Smooth muscle cell (in vitro differentiated cells): ENCODE measurements around the gene PEMT. TPM values are rescaled to one million over a fixed set of nuclear protein-coding genes. Genes with fewer than 3 reads are reported as not detected.

Source experiments
- DNase-seq: peaks from one replicate; lab custom pipeline; 2025; ENCODE audit not compliant: unreplicated experiment; lab: John Stamatoyannopoulos, UW
- H2AFZ ChIP-seq: fragments of 200-600 bp; sonication (generic); 2 replicates; pipeline ENCODE4 v1.6.0; 2016; ENCODE audit warnings: antibody characterized with exemption, low read depth, mild to moderate bottlenecking
- H3F3A ChIP-seq: fragments of 200-600 bp; sonication (generic); 2 replicates; pipeline ENCODE4 v1.6.0; 2017; ENCODE audit warnings: antibody characterized with exemption, low read depth
- H3K27ac ChIP-seq: fragments of 200-600 bp; sonication (generic); 2 replicates; pipeline ENCODE4 v1.5.1; 2016; ENCODE audit warnings: low read depth, mild to moderate bottlenecking
- H3K27me3 ChIP-seq: fragments of 200-600 bp; sonication (generic); 2 replicates; pipeline ENCODE4 v1.6.1; 2016; ENCODE audit warnings: low read depth, mild to moderate bottlenecking
- H3K36me3 ChIP-seq: fragments of 200-600 bp; sonication (generic); 2 replicates; pipeline ENCODE4 v1.5.1; 2016; ENCODE audit warnings: low read depth
- H3K4me1 ChIP-seq: fragments of 200-600 bp; sonication (generic); 2 replicates; pipeline ENCODE4 v1.5.1; 2016; ENCODE audit warnings: low read depth
- H3K4me2 ChIP-seq: fragments of 200-600 bp; sonication (generic); 2 replicates; pipeline ENCODE4 v1.6.0; 2016; ENCODE audit warnings: mild to moderate bottlenecking
- H3K4me3 ChIP-seq: fragments of 200-600 bp; sonication (generic); 2 replicates; pipeline ENCODE4 v1.5.1; 2016; ENCODE audit warnings: mild to moderate bottlenecking
- H3K79me2 ChIP-seq: fragments of 200-600 bp; sonication (generic); 2 replicates; pipeline ENCODE4 v1.6.0; 2016; ENCODE audit warnings: low read depth, mild to moderate bottlenecking
- H3K9ac ChIP-seq: fragments of 200-600 bp; sonication (generic); 2 replicates; pipeline ENCODE4 v1.6.0; 2016; ENCODE audit warnings: low read depth
- H3K9me3 ChIP-seq: fragments of 200-600 bp; sonication (generic); replicated peaks from 2 replicates; pipeline ENCODE4 v1.5.1; 2016; ENCODE audit warnings: low read depth
- H4K20me1 ChIP-seq: fragments of 200-600 bp; sonication (generic); 2 replicates; pipeline ENCODE4 v1.6.0; 2016; ENCODE audit warnings: low read depth
- WGBS: methylation state at CpG from one replicate; pipeline ENCODE4 v1.1.7; 2016; ENCODE audit warnings: low lambda C conversion rate; 5-methylcytosine and 5-hydroxymethylcytosine counted together
- polyA plus RNA-seq: library from polyadenylated mRNA; unstranded; fragments of >200 nt; fragmentation: Nextera tagmentation; extraction: Ambion mirVana; gene quantifications from 2 replicates; pipeline ENCODE4 v1.2.1, GENCODE V29; 2016
- total RNA-seq: library from RNA; depleted of rRNA; stranded (reverse); fragments of >200 nt; gene quantifications from 2 replicates; pipeline ENCODE4 v1.2.3, GENCODE V29; 2014
- TF ChIP-seq, protein P1 (sequence below): fragments of 200-600 bp; sonication (generic); IDR thresholded peaks from 2 replicates; pipeline ENCODE4 v1.5.1; 2017; ENCODE audit warnings: borderline replicate concordance, mild to moderate bottlenecking, antibody characterized with exemption; ENCODE audit not compliant: insufficient read depth, poor library complexity, severe bottlenecking

The PEMT gene
- total and polyA plus RNA-seq, 2 experiments from 2014 or later = 43.8 to 69.9 TPM

GRCh38 chr17:17463821-17464220 is 127.7 kb downstream of the PEMT start:
- DNase-seq = no peak
- no peaks in the 10 kb centered on the region for H3K27me3 ChIP-seq
- no peak overlapping the region for H2AFZ ChIP-seq
- no peaks in the 10 kb centered on the region for H4K20me1 ChIP-seq
- peaks cover 14% of the 10 kb centered on the region for H3K4me1 ChIP-seq
- WGBS = 88% methylated on average over 6 of the region's 6 CpGs
- no peaks in the 10 kb centered on the region for H3K79me2 ChIP-seq
- H3F3A ChIP-seq = no peaks in the 10 kb centered on the region
- TF ChIP-seq, protein P1, sequence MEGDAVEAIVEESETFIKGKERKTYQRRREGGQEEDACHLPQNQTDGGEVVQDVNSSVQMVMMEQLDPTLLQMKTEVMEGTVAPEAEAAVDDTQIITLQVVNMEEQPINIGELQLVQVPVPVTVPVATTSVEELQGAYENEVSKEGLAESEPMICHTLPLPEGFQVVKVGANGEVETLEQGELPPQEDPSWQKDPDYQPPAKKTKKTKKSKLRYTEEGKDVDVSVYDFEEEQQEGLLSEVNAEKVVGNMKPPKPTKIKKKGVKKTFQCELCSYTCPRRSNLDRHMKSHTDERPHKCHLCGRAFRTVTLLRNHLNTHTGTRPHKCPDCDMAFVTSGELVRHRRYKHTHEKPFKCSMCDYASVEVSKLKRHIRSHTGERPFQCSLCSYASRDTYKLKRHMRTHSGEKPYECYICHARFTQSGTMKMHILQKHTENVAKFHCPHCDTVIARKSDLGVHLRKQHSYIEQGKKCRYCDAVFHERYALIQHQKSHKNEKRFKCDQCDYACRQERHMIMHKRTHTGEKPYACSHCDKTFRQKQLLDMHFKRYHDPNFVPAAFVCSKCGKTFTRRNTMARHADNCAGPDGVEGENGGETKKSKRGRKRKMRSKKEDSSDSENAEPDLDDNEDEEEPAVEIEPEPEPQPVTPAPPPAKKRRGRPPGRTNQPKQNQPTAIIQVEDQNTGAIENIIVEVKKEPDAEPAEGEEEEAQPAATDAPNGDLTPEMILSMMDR = no peak
- no peak overlapping the region for H3K9ac ChIP-seq
- H3K27ac ChIP-seq = no peak overlapping the region
- H3K9me3 ChIP-seq = no peaks in the 10 kb centered on the region
- H3K4me2 ChIP-seq = no peak overlapping the region
- H3K36me3 ChIP-seq = no peaks in the 10 kb centered on the region
- no peak overlapping the region for H3K4me3 ChIP-seq

DNA sequence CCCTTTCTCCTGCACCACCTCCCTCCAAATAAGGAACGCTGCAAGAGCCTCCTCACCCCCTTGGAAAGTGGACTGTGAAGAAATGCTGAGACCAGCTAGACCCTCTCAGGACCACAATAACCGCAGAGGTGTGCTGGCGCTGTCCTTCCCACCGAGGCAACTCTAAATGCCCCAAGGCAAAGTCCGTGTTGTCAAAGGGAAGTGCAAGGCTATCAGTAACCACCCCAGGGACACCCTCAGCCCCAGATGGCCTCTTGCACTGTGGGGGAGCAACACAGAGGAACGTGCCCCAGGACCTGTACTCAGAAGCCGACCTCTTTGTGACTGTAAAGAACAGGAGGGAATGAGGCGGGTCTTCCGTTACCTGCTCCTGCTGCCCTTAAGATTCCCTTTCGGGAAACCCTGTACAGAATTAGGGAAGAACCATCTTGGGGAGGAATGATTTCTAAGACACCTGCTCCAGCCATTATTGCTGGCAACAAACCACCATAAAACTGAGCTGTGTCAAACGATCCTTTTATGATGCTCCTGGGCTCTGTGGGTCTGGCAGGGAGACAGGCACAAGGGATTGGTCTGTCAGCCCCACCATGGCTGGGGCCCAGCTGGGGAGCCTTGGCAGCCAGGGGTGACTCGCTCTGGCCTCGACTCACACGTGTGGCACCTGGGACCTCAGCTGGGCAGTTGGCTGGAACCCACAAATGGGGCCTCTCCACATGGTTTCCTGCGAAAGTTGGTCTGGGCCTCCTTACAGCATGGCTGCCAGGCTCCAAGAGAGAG is 129.3 kb downstream of the PEMT start:
- 83% methylated on average over 15 of the region's 15 CpGs for WGBS
- Histone ChIP-seq H3K9me3 (no peaks in the 10 kb centered on the region), H3F3A (no peaks in the 10 kb centered on the region), H3K4me3 (no peak overlapping the region), H3K36me3 (no peaks in the 10 kb centered on the region), H3K4me1 (peaks cover 10% of the 10 kb centered on the region), H3K4me2 (no peak overlapping the region), H3K27me3 (no peaks in the 10 kb centered on the region), H2AFZ (no peak overlapping the region), H3K27ac (no peak overlapping the region), H3K79me2 (no peaks in the 10 kb centered on the region), H3K9ac (no peak overlapping the region), H4K20me1 (no peaks in the 10 kb centered on the region)
- TF ChIP-seq, protein P1 = no peak
- no peak for DNase-seq

- no peak overlapping the region for H3K4me2 ChIP-seq
- H3K27me3 ChIP-seq = no peaks in the 10 kb centered on the region
- no peaks in the 10 kb centered on the region for H4K20me1 ChIP-seq
- no peaks in the 10 kb centered on the region for H3K79me2 ChIP-seq
- H3K9me3 ChIP-seq = no peaks in the 10 kb centered on the region
- H3K36me3 ChIP-seq = no peaks in the 10 kb centered on the region
- H2AFZ ChIP-seq = no peak overlapping the region
- TF ChIP-seq, protein P1 = no peak
- H3F3A ChIP-seq = no peaks in the 10 kb centered on the region
- DNase-seq = no peak
- H3K4me1 ChIP-seq = no peaks in the 10 kb centered on the region
- H3K4me3 ChIP-seq = no peak overlapping the region
- H3K9ac ChIP-seq = no peak overlapping the region
- no peak overlapping the region for H3K27ac ChIP-seq
- 90% methylated on average over 4 of the region's 4 CpGs for WGBS
Observed at GRCh38 chr17:17460038-17460437, 131.5 kb downstream of the PEMT start.

GRCh38 chr17:17457680-17458079 is 133.8 kb downstream of the PEMT start:
- Histone ChIP-seq H3K4me3 (no peak overlapping the region), H3K79me2 (no peaks in the 10 kb centered on the region), H3K4me2 (no peak overlapping the region), H2AFZ (no peak overlapping the region), H3K4me1 (no peaks in the 10 kb centered on the region), H3F3A (no peaks in the 10 kb centered on the region), H4K20me1 (no peaks in the 10 kb centered on the region), H3K36me3 (no peaks in the 10 kb centered on the region), H3K9me3 (no peaks in the 10 kb centered on the region), H3K27ac (no peak overlapping the region), H3K9ac (no peak overlapping the region), H3K27me3 (no peaks in the 10 kb centered on the region)
- WGBS = 85% methylated on average over 2 of the region's 2 CpGs
- TF ChIP-seq, protein P1 = no peak
- DNase-seq = no peak
